ENCODE data around the gene SELL.
"Not testable (repeated sequence)": the region's sequence is repeated elsewhere in the genome, so short reads cannot be mapped to it uniquely, and the experiment has no call there.

SELL gene

GRCh38 chr1:169711469-169712308, at the start of gene SELL:
Gene SELL (minus strand): TSS chr1:169711620. CDS start chr1:169711498, 122 bp downstream.
- DNase-seq (ENCODE audit: low read depth in 2 of 3, low spot score in 1 of 3): peak; percentile 60 to 76 (median 60)

DNA sequence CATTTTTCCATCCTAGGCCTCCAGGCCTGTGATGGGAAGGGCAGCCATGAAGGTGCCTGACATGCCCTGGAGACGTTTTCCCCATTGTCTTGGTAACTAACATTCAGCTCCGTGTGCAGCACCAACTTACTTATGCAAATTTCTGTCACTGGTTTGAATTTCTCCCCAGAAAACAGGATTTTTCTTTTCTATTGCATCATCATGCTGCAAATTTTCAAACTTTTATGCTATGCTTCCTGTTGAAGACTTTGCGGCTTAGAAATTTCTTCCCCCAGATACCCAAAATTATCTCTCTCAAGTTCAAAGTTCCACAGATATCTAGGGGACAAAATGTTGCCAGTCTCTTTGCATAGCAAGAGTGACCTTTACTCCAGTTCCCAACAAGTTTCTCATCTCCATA, 47.6 kb upstream of the SELL start:
- DNase-seq (ENCODE audit: low read depth in 2 of 3, low spot score in 1 of 3): no peak

GRCh38 chr1:169753549-169753948, 42.1 kb upstream of the SELL start:
- no peak for DNase-seq (ENCODE audit: low read depth in 2 of 3, low spot score in 1 of 3)

DNA sequence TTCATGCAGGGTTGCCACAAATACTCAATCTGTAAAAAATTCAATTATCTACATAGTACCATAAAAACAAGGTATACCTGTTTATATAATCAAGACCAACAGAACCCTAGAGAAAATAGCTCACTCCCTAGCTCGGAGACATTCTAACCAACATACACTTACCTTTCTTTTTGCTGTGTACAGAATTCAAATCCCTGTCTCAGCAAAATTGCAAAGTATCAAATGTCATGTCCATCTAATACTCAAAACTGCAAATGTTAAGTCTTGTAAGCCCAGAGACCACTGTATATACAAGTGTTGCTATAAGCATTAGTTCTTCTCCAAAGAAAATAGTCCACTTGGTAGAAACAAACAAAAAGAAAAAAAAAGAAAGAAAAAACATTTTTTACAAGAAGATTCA, 38.6 kb upstream of the SELL start:
- DNase-seq (ENCODE audit: low read depth in 2 of 3, low spot score in 1 of 3): no peak

DNA sequence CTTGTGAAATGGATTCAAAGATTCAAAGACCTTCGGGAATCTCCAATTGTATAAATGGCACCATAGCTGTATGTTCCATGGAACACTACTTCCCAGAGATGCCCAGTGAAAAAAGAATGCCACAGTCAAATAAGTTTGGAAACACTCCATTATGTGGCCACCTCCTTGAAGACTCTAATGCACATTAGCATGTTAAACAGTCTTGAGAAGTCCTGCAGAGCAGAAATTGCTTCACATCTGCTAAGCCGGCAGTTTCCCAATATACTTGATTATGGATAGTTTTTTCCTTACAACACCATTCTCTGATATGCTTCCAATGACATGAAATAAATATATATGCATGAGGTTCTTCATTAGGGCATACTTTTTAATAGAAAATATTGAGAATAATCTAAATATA, 35.1 kb upstream of the SELL start:
- DNase-seq (ENCODE audit: low read depth in 2 of 3, low spot score in 1 of 3): no peak

GRCh38 chr1:169745015-169745861, 33.8 kb upstream of the SELL start:
- no peak for DNase-seq (ENCODE audit: low read depth in 2 of 3, low spot score in 1 of 3)

DNA sequence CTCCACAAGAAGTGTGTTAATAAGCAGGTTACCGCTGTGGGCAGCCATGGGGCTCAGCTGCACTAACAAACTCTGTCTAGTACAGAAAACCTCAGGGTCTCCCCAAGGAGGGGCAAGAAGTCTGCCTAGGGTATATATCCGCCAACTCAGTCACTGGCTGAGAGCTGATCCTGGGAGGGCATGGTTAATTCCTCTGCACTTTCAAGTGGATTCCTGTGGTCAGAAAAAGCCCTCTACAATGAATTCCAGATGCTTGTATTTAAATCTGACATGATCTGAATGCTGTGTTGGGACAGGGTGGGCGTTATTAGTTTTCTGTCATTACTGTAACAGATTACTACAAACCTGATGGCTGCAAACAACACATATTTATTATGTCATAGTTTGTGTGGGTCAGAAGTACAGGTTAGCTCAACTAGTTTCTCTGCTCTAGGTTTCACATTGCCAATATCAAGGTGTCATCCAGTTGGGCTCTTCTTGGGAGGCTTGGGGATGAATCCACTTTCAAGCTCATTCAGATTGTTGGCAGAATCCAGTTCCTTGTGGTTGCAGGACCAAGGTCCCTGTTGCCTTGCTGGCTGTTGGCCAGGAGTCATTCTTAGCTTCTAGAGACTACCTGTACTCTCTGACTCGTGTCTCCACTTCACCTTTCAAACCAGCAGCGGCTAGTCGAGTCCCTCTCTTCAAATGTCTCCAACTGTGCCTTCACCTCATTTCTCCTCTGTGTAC, 30.4 kb upstream of the SELL start:
- DNase-seq (ENCODE audit: low read depth in 2 of 3, low spot score in 1 of 3): no peak

- DNase-seq (ENCODE audit: low read depth in 2 of 3, low spot score in 1 of 3): no peak
Measured at GRCh38 chr1:169739980-169740379, 28.6 kb upstream of the SELL start.

DNA sequence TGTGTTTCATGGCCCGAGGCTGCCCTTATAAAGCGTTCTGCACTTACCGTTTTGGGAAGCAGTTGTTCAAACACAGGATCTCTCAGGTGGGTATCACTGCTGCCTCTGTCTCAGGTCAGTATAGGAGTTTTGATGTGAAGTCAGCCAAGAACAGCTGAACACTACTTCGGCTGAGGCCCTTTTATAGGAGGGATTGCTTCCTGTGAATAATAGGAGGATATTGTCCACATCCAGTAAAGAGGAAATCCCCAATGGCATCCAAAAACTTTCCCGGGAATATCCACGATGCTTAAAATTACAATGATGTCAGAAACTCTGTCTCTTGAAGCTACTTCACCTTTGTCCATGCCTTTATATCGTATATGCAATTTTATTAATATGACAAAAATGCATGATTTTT, 22.5 kb upstream of the SELL start, which contains the start of gene SELE:
Gene SELE (minus strand): TSS at position 156 of the 400 bp plus-strand sequence. CDS start 467 bp downstream, outside the sequence.
- DNase-seq (ENCODE audit: low read depth in 2 of 3, low spot score in 1 of 3): no peak

DNA sequence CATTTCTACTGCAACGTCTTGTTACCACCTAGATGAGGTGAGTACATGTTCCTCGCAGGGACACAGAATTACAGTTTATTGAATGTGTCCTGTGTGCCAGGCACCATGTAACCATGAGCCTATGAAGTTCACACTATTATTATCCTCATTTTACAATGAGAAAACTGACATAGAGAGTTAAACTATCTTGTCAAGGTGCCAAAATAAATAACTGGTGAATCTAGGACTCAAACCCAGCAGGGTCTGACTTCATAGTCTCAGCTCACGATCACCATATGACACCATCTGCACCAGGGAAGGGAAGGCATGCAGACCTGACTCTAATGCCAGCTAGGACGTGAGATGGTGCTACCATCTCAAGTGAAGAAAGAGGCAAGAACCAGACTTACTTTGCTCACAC, 20.0 kb upstream of the SELL start:
- no peak for DNase-seq (ENCODE audit: low read depth in 2 of 3, low spot score in 1 of 3)

GRCh38 chr1:169729991-169730390, 18.6 kb upstream of the SELL start:
- DNase-seq (ENCODE audit: low read depth in 2 of 3, low spot score in 1 of 3): no peak

- DNase-seq (ENCODE audit: low read depth in 2 of 3, low spot score in 1 of 3): no peak
Measured at GRCh38 chr1:169727307-169727706, 15.9 kb upstream of the SELL start.

DNA sequence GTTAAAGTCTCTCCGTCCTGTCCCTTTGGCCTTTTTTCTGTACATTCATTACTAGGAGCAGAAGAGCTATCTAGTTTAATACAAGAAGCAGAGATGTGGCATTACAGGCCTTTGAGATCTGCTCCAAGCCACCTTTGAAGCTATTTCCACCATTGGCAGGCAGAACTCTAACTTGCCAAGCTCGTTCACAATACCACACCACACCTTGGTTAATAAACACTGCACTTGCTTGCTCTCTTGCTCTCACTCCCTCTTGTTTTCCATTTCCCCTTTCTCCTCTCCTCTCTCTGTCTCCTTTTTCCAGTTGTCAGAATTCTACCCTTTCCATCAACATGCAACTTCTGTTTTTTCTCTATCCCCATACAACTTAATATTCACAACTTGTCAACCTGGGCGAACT, 15.4 kb upstream of the SELL start:
- no peak for DNase-seq (ENCODE audit: low read depth in 2 of 3, low spot score in 1 of 3)

DNA sequence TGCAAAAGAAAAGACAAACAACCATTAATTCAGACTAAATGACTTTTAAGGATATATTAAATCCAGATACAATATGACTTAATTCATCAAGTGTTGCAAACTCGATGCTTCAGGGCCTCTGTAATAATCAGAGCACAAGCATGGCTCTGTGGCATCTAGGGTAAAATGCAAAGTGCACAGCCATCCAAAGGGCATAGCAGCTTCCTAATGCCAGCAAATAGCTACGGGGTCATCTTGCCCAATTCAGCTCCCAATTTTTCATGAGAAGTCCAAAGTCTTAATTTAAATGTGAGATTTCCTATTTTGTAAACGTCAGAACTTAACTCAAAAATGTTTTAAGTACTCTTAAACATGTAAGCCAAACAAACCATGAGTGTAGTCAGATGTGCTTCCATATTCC, 14.5 kb upstream of the SELL start:
- no peak for DNase-seq (ENCODE audit: low read depth in 2 of 3, low spot score in 1 of 3)

DNA sequence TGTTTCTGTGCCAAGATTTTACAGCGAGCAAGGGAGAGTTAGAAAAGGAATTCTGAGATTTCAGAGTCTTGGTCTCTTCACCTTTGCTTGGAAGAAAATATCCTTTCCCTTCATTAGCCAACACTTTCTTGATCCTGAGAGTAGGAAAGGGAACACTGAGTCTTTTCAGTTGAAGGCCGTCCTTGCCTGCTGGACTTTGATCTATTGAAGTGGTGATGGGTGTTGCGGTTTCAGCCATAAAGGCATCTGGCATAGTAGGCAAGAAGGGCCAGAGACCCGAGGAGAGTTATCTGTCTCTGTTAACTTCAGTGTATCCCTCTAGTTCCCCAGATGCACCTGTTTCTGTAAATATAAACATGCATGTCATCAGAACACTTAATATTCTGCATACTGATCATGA, 12.7 kb upstream of the SELL start:
- DNase-seq (ENCODE audit: low read depth in 2 of 3, low spot score in 1 of 3): no peak

DNA sequence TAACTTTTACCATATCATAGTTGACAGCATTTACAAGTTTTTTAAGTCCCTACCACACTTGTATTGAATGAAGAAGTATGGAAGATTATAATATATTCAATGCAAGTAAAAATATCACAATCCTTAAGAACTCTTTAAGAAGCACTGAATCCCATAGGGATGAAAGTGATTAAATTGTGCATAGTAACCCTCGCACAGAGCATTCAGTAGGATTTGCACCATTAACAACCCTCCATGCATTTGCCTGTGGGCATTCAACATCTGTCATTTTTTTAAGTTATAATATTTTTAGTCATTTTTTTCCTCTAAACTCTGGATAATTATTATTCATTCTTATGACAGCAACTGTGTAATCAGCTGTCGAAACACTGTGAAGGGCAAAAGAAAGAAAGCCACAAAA, 12.3 kb upstream of the SELL start:
- DNase-seq (ENCODE audit: low read depth in 2 of 3, low spot score in 1 of 3): no peak

DNA sequence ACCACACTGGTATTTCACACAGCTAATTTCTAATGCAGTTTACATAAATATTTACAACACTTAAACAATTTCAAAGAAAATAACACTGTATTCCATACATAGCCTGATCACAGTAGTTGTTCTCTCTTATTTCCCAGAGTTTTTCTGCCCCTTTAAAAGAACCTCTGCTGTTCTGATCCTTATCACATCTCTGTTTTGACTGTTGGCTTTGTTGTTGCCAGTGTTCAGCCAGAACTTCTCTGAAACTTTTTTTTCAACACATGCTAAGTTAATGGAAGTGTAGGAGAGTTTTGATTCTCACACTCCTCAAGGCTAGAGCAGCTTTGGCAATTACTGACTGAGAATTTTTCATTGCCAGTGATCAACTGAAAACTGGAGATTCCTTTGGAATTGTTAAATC, 11.4 kb upstream of the SELL start:
- no peak for DNase-seq (ENCODE audit: low read depth in 2 of 3, low spot score in 1 of 3)

GRCh38 chr1:169715100-169715499, 3.7 kb upstream of the SELL start:
- not testable (repeated sequence) for DNase-seq (ENCODE audit: low read depth in 2 of 3, low spot score in 1 of 3)

DNA sequence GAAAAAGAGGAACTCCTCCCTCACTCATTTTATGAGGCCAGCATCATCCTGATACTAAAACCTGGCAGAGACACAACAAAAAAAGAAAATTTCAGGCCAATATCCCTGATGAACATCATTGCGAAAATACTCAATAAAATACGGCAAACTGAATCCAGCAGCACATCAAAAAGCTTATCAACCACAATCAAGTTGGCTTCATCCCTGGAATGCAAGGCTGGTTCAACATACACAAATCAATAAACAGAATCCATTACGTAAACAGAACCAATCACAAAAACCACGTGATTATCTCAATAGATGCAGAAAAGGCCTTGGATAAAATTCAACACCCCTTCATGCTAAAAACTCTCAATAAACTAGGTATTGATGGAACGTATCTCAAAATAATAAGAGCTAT, 1.7 kb upstream of the SELL start:
- DNase-seq (ENCODE audit: low read depth in 2 of 3, low spot score in 1 of 3): not testable (repeated sequence)

DNA sequence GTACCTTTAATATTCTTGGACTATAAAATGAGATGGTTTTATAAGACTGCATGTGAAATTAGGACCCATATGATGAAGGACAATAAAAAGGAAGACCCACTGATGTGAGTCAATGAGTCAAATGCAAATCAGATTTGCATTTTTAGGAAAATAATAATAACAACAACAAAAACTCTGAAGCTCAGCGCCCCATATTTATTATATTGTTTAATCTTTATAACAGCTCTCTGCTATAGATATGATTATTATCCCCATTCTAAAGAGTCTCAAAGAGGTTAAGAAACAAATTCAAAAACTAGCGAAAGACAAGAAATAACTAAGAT, 850 bp upstream of the SELL start:
- DNase-seq (ENCODE audit: low read depth in 2 of 3, low spot score in 1 of 3): no peak

DNA sequence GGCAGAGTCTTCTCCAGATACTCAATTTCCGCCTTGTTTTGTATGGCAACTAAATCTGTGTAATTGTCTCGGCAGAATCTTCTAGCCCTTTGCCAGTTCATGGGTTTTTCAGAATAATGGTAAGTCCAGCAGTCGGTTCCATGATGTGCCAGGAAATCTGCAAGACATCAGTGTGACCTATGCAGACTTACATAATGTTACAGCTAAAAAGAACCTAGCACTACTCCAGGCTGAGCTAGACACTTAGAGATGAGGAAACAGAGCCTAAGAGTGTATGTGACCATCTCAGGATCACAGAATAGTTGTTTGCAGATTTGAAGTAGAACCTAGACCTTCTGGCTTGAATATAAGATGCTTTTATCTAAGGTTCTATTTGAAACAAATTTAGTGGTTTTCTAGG, 2.8 kb downstream of the SELL start:
- no peak for DNase-seq (ENCODE audit: low read depth in 2 of 3, low spot score in 1 of 3)
